Measurements from ENCODE around the gene G6PC2.

Gene G6PC2

GRCh38 chr2:168951871-168952270 is 50.8 kb downstream of the G6PC2 start:
- POLR2A ChIA-PET (ENCODE audit: low non-redundant PET): no interaction called here
- DNase-seq (ENCODE audit: low spot score): no peak
- CTCF ChIA-PET: no interaction called here
- no peak overlapping the region for H3K27ac ChIP-seq
- no peak for TF ChIP-seq CTCF (conservative IDR thresholded peaks at IDR 0.05; ENCODE audit: low read depth)

- no peak overlapping the region for H3K27ac ChIP-seq
- no peak for TF ChIP-seq CTCF (conservative IDR thresholded peaks at IDR 0.05; ENCODE audit: low read depth)
- CTCF ChIA-PET: no interaction called here
- POLR2A ChIA-PET (ENCODE audit: low non-redundant PET): no interaction called here
- no peak for DNase-seq (ENCODE audit: low spot score)
These were observed 51.3 kb downstream of the G6PC2 start for GRCh38 chr2:168952424-168952823.

- no peak overlapping the region for H3K27ac ChIP-seq
- ChIA-PET POLR2A (ENCODE audit: low non-redundant PET) (no interaction called here), CTCF (interaction anchor here (1.5 kb wide), 1 partner anchor 155 kb away, joined by 3 read pairs; no protein-coding TSS in a partner anchor)
- no peak for TF ChIP-seq CTCF (conservative IDR thresholded peaks at IDR 0.05; ENCODE audit: low read depth)
- DNase-seq (ENCODE audit: low spot score): no peak
These were observed 53.2 kb downstream of the G6PC2 start for GRCh38 chr2:168954256-168954655.

GRCh38 chr2:168955321-168955720 is 54.2 kb downstream of the G6PC2 start:
- TF ChIP-seq CTCF (conservative IDR thresholded peaks at IDR 0.05; ENCODE audit: low read depth): no peak
- CTCF ChIA-PET: no interaction called here
- no peak for DNase-seq (ENCODE audit: low spot score)

DNA sequence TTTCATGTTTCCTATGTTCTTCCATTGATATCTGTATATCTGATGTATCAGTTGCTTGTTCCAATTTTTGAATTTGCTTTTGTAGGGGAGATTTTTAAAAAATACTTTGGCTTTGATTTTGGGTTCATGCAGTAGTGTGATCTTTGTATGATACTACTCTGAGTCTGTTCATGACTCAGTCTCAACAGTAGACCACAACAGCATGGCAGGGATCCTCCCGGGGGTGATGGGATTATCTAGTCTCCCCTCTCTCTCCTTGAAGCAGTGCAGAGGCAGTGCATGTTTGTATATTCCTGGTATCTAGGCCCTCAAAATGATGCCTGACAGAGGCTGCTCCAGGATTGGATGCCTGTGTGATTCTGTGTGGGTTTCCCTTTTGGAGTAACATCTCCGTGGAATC is 55.3 kb downstream of the G6PC2 start:
- TF ChIP-seq CTCF (conservative IDR thresholded peaks at IDR 0.05; ENCODE audit: low read depth): no peak
- DNase-seq (ENCODE audit: low spot score): no peak
- CTCF ChIA-PET: interaction anchor here (0.6 to 0.8 kb wide), 2 partner anchors 17 to 175 kb away, joined by 3 to 4 read pairs; no protein-coding TSS in a partner anchor
- POLR2A ChIA-PET (ENCODE audit: low non-redundant PET): no interaction called here
- no peak overlapping the region for H3K27ac ChIP-seq

More at GRCh38 chr2:168955321-168955720, 54.2 kb downstream of the G6PC2 start:
- POLR2A ChIA-PET (ENCODE audit: low non-redundant PET): no interaction called here
- no peak overlapping the region for H3K27ac ChIP-seq
